Activated CD8-positive, alpha-beta memory T cell treated with anti-CD3 and anti-CD28 coated beads, Interleukin-2, amount 50 U/mL, for 1 hour (primary cell): ENCODE measurements around the gene DOK6.
"Not testable (repeated sequence)": the region's sequence is repeated elsewhere in the genome, so short reads cannot be mapped to it uniquely, and the experiment has no call there.

Experiments
- DNase-seq: peaks from one replicate; pipeline ENCODE4 v3.0.0-alpha.2; 2020; ENCODE audit errors: extremely low read depth

Gene DOK6

GRCh38 chr18:69622961-69623360 lies 222.3 kb downstream of the DOK6 start:
- DNase-seq: no peak

DNA sequence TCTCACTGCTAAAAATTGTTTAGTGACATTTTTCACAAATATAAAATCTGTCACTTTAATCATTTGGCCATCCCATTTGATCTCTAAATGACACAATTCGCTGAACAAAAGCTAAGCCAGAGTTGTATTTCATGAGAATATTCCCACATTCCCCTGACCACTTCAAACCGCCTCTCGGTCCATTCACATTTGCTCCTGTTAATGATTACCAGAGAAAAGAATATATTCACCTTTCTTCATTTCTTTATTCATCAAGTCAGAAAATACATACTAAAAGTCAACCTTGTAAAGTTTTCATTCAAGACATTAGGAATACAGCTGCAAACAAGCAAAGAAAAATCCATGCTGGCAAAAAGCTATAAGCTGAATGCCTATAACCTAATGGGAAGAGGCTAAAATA lies 225.5 kb downstream of the DOK6 start:
- DNase-seq: no peak

- no peak for DNase-seq
Measured at GRCh38 chr18:69626643-69627242, 226.1 kb downstream of the DOK6 start.

DNA sequence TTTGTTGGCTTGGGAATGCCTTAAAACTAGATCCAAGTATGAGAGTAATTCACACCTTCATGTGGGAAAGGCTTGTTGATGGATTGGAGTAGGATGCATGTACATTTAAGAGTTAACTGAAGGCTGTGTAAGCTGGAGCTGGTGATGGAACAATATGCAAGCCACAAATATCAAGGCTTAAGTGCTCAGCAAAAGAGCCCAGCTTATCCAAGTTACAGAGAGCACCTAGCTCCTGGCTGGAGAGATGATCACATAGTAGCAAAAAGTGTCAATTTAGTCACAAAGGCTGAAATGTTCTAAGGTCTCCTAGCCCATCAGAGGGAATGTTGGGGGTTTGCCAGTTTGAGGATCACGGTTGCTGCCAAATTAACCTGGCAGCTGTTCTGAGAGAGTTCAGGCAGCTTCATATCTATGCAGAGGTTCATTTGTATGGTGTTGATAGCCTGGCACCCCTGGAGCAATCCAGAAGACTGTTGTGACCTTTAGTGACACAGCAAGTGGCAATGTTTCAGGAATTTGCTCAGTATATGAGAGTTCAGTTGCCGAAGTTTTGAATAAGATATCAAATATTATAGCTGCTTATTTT lies 228.2 kb downstream of the DOK6 start:
- no peak for DNase-seq

- DNase-seq: no peak
Measured at GRCh38 chr18:69631281-69631680, 230.6 kb downstream of the DOK6 start.

- DNase-seq: no peak
Measured at GRCh38 chr18:69635482-69635881, 234.8 kb downstream of the DOK6 start.

DNA sequence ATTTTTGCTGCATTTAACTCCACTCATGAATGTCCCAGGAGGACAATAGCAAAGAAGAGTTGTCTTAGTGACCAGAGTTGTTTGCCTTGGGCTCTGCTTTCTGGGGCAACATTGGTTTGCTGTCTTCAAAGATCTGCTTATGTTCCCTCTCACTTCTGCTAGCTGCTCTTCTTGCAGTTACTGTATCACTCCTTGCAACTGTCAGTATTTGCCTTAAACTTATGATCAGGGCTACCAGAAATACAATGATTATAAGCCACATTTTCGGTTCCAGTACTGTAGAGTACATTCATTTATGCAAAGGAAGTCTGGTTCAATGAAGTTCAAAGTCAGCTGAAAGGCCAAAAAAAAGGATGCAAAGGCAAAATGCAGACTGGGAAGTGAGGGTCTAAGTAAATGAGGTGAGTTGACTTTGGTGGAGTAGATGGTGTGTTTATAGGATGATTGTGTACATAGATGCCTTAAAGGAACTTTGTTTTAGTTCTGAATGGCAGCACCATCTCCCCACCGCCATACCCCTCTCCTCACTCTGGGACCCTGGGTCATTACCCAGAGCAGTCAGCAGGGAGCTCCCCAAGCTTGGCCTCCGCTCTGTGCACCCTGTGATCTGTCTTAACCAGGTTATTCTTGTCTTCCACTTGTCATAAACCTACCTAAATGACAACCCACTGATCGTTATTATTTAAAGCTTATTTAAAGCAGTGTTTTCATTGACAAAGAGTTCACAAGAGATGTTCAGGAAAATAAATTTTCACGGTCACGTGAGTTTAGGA lies 236.0 kb downstream of the DOK6 start:
- DNase-seq: no peak

DNA sequence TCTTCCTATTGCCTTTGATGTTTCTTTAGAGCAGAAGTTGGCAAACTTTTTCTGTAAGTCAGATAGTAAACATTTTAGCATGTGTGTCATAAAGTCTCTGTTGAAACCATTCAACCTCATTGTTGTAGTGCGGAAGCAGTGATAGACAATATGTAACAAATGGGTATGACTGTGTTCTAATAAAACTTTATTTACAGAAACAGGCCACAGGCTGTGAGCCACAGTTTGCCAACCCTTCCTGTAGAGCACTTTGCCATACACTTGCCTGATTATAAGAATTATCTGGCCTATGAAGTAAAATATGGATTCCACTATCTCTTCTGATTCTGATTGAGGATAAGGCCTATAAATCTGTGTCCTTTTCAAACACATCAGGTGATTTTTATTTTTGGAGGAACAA lies 237.4 kb downstream of the DOK6 start:
- no peak for DNase-seq

GRCh38 chr18:69647702-69648101 lies 247.0 kb downstream of the DOK6 start:
- no peak for DNase-seq

GRCh38 chr18:69648486-69648885 lies 247.8 kb downstream of the DOK6 start:
- DNase-seq: no peak

DNA sequence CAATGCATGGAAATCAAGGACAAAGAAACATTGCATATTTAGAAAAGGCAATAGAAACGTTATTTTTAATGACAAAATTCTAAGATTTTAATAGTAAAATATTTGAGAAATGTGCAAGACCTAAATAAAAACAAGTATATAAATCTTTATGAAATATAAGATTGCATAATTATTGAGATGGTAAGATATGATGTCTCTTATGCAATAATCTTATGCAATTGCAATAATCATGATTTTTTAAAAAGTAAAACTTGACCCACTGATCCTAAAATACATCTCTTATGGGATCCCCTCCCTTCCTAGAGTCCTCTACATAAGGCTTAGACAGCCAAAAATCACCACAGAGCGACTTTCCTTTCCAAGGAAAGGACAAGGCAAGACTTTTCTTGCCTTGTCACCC lies 249.0 kb downstream of the DOK6 start:
- DNase-seq: no peak

DNA sequence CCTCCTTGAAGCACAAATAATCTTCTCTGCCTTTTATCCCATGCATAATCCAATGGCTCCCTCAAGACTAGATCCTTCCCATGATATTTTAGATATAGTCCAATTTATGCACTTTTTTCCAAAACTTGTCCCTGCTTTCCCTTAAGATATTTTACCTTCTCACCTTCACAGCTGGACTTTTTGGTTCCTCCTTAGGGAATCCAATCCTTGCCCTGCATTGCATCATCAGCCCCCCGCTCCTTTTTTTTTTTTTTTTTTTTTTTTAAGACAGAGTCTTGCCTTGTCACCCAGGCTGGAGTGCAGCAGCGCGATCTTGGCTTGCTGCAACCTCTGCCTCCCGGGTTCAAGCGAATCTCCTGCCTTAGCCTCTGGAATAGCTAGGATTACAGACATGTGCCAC lies 250.6 kb downstream of the DOK6 start:
- DNase-seq: no peak

DNA sequence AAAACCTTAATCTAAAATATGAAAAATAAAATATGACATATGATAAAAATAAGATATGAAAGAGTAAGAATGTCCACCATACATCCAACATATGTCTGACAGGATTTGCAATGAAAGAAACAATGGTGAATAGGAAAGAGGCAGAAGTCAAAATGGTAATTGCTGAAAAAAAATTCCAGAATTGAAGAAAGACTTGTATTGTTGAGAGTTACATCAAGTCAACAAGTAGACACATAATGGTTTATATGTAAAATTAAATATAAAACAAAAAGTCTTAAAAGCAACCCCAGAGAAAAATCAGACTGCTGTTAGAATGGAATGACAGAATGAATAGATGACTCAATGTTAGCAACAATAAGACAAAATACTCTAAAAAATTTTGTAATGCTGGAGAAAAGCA lies 255.1 kb downstream of the DOK6 start:
- DNase-seq: no peak

- DNase-seq: no peak
Measured at GRCh38 chr18:69658103-69658502, 257.4 kb downstream of the DOK6 start.

- DNase-seq: no peak
Measured at GRCh38 chr18:69658685-69659084, 258.0 kb downstream of the DOK6 start.

GRCh38 chr18:69659142-69659651 lies 258.5 kb downstream of the DOK6 start:
- no peak for DNase-seq

DNA sequence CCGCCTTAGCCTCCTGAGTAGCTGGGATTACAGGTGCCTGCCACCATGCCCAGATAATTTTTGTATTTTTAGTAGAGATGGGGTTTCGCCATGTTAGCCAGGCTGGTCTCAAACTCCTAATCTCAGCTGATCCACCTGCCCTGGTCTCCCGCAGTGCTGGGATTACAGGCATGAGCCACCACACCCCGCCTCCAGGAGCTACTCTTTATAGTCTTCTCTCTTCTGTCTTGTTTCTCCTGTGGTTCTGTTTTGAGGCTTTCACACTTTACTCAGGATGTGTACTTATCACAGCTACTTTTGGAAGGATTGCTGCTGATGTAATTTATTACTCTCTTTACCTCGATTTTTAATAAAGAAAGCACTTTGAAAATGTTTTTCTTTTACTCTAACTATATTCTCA lies 261.4 kb downstream of the DOK6 start:
- not testable (repeated sequence) for DNase-seq

DNA sequence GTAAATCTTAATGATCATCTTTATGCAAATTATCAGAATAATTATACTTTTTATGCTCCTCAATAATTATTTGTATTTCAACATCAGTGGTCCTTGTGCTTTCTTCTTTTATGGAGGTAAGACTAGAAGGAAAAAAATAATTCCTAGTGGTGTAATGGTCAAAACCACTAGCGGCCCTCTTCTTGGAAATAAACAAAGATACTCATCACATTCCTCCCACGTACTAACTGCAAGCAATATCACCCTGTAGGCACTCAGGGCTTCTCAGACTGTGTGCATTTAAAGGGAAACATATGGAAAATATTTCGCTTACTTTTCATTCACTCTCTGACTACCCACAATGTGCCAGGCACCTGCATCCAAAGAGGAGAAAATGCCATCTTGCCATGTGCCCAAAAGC lies 263.7 kb downstream of the DOK6 start:
- DNase-seq: no peak

DNA sequence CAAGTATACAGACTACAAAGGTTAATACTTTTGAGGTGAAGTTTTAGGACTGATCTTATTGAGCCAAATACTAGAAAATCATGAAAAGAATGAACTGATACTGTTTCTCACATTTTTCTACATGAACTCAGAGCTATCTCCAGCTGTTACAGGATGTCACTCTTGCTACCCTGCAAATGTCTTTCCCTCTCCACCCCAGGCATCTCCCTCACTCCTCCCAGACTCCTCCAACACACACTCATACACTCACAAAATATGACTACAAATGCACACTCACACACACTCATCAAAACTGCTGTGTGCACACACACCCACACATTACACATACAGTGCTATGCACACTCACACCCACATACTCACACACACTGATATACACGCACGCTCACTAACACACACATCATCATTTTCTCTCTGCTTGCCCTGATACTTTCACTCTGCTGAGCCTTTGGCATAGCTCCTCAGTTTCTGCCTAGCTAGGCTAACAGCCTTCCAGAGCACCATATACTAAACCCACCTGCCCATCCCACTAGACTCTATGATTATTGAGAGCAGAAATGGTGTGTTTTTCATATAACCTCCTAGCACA lies 273.7 kb downstream of the DOK6 start:
- no peak for DNase-seq

GRCh38 chr18:69674966-69675365 lies 274.3 kb downstream of the DOK6 start:
- no peak for DNase-seq

GRCh38 chr18:69677595-69677994 lies 276.9 kb downstream of the DOK6 start:
- DNase-seq: no peak

DNA sequence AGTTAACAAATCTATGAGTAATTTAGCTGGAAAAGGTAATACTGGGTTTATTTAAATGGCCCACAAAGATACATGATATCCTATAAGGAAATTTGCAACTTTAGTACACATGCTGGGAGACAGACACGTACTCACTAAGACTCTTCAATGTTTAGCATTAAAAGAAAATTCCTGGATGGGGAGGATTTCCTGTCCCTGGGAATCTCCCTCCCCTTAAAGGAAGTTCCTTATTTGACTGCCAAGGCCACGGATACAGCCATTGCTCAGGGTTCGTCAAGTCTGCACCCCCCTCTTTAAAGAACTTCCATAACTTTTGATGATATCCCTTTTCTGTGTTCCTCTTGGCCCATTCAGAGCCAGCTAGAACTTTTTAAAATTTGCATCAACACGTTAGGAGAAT lies 279.4 kb downstream of the DOK6 start:
- DNase-seq: no peak

DNA sequence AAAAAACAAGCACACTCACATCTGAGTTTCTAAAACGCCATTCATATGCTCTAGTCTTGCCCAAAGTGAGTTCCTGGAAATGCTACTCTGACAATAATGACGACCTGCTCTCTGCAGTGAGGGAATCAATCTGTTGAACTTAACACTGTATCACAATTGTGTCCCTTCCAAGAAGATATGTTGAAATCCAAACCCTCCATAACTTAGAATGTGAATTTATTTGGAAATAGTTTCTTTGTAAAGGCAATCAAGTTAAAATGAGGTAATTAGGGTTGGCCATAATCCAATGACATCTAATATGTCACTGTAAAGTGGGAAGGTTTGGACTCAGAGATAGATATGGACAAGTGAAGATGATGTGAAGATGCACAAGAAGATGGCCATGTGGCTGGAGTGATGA lies 282.5 kb downstream of the DOK6 start:
- DNase-seq: no peak
